H1 (cell line): ENCODE measurements around the gene RNF152. TPM values are rescaled to one million over a fixed set of nuclear protein-coding genes. Genes with fewer than 3 reads are reported as not detected.

ENCODE experiments used
- TAF7 ChIP-seq: optimal IDR thresholded peaks from 2 replicates; pipeline ENCODE3; 2011; ENCODE audit warnings: low read depth, mild to moderate bottlenecking, inconsistent platforms, low read length, moderate library complexity, borderline replicate concordance
- polyA plus RNA-seq, 7 experiments: library from polyadenylated mRNA; depleted of rRNA in 3 of 7; stranded (reverse) in 5 of 7; unstranded in 2 of 7; fragments of >200 nt in 5 of 7; fragments of 200-250 nt in 2 of 7; gene quantifications; 1 replicate in 5 of 7; 2 replicates in 1 of 7; 4 replicates in 1 of 7; pipeline versions ENCODE4 v1.2.1 to v1.2.3, GENCODE V29; 2011 to 2013; ENCODE audit warnings: missing spikeins in 2 of 7, mixed read lengths in 2 of 7
- total RNA-seq: library from RNA; stranded (reverse); fragmentation: NEBNext Ultra II Directional; extraction: Animal tissue kit (Norgen Biotek cat#: 25700); gene quantifications from 2 replicates; pipeline ENCODE4 v1.2.1, GENCODE V29; 2021

The RNF152 gene
- total and polyA plus RNA-seq, 2 of the 8 experiments (the other 6 are each of a cell fraction or from before 2014, with no cell fraction given): 1.1 to 2.7 TPM

DNA sequence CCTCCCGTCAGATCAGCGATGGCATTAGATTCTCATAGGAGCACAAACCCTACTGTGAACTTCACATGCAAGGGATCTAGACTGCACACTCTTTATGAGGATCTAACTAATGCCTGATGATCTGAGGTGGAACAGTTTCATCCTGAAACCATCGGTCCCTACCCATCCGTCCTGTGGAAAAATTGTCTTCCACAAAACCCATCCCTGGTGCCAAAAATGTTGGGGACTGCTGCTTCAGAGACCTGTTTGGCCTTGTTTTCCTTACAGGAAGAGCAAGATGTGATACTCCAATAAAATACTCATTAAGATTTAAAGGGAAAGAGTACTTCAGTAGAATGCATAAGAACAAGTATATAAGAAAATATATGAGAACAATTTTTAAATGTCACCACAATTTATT is 71.1 kb downstream of the RNF152 start (continued):
- no peak for TF ChIP-seq TAF7
